SU-DHL-6 (cell line): ENCODE data around the gene DES.

Experiments used
- CTCF ChIP-seq: fragments of 200-600 bp; sonication (generic); IDR thresholded peaks from one replicate; pipeline ENCODE4 v1.5.1; 2017; ENCODE audit warnings: antibody characterized with exemption, mild to moderate bottlenecking, low read length, moderate library complexity; ENCODE audit not compliant: insufficient read depth, poor library complexity, severe bottlenecking
- EZH2phosphoT487 ChIP-seq: fragments of 200-600 bp; sonication (generic), shearing (Covaris generic); conservative IDR thresholded peaks from 2 replicates; pipeline ENCODE4 v1.6.1; 2018; ENCODE audit warnings: mild to moderate bottlenecking, antibody characterized with exemption, low read length, moderate library complexity, mixed read lengths

- no peak for TF ChIP-seq EZH2phosphoT487
- TF ChIP-seq CTCF = no peak
Observed at GRCh38 chr2:219440388-219441256, 22.4 kb downstream of the DES start.
